ENCODE data around the gene FRMD6.

The FRMD6 gene

DNA sequence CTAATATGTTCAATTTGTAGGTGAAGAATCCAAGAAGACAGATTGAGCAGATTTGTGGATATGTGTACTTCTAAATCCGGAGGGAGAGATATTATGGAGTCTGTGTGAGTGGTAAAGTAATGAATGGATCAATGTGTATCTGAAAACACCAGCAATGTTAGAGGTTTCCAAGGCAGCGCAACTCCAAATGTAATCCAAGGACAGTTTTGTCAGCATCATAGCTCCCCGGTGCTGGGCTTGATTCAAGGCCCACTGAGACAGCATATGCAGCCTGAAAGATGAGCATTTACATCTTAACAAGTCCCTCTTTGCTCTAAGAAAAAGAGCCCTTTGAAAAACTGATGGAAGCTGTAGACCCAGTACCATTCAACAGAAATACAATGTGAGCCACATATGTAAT, 38.3 kb upstream of the FRMD6 start:
- Histone ChIP-seq H3K27me3 (ENCODE audit: control insufficient read depth, insufficient read depth, low read length) (no peaks in the 10 kb centered on the region), H3K36me3 (ENCODE audit: control insufficient read depth, insufficient read depth, low read length) (no peaks in the 10 kb centered on the region), H3K27ac (no peak overlapping the region), H3K9me3 (ENCODE audit: control insufficient read depth, low read length) (no peaks in the 10 kb centered on the region), H3K4me3 (ENCODE audit: low read depth, low read length) (no peak overlapping the region), H2AFZ (no peak overlapping the region), H3K4me1 (no peaks in the 10 kb centered on the region), H3K79me2 (no peaks in the 10 kb centered on the region), H3K9ac (no peak overlapping the region), H3K4me2 (ENCODE audit: low read length) (no peak overlapping the region)
- TF ChIP-seq, protein P1, sequence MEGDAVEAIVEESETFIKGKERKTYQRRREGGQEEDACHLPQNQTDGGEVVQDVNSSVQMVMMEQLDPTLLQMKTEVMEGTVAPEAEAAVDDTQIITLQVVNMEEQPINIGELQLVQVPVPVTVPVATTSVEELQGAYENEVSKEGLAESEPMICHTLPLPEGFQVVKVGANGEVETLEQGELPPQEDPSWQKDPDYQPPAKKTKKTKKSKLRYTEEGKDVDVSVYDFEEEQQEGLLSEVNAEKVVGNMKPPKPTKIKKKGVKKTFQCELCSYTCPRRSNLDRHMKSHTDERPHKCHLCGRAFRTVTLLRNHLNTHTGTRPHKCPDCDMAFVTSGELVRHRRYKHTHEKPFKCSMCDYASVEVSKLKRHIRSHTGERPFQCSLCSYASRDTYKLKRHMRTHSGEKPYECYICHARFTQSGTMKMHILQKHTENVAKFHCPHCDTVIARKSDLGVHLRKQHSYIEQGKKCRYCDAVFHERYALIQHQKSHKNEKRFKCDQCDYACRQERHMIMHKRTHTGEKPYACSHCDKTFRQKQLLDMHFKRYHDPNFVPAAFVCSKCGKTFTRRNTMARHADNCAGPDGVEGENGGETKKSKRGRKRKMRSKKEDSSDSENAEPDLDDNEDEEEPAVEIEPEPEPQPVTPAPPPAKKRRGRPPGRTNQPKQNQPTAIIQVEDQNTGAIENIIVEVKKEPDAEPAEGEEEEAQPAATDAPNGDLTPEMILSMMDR (IDR thresholded peaks at IDR 0.05): no peak

DNA sequence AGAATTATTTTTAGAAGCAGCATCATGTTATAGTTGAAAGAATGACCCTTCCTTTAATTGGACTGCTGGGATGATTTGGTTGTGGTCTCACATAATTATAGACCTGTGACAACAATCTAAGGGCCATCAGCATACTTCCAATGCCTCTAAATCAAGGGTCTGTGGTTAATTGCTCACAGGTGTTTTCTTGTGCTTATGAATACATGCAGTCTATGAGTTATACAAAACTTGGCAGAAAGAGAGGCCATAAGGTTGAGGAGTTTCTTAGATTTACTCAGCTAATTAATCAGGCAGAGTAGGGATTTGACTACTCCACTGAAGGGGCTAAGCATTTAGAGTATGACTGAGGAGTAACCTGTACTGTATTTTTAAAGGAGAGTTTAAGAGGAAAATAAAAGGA, 37.0 kb upstream of the FRMD6 start:
- Histone ChIP-seq H3K9me3 (ENCODE audit: control insufficient read depth, low read length) (no peaks in the 10 kb centered on the region), H3K27ac (no peak overlapping the region), H3K79me2 (no peaks in the 10 kb centered on the region), H2AFZ (no peak overlapping the region), H3K36me3 (ENCODE audit: control insufficient read depth, insufficient read depth, low read length) (no peaks in the 10 kb centered on the region), H3K4me1 (no peaks in the 10 kb centered on the region), H3K27me3 (ENCODE audit: control insufficient read depth, insufficient read depth, low read length) (no peaks in the 10 kb centered on the region), H3K9ac (no peak overlapping the region), H3K4me3 (ENCODE audit: low read depth, low read length) (no peak overlapping the region), H3K4me2 (ENCODE audit: low read length) (no peak overlapping the region)
- TF ChIP-seq, protein P1 (IDR thresholded peaks at IDR 0.05): no peak

DNA sequence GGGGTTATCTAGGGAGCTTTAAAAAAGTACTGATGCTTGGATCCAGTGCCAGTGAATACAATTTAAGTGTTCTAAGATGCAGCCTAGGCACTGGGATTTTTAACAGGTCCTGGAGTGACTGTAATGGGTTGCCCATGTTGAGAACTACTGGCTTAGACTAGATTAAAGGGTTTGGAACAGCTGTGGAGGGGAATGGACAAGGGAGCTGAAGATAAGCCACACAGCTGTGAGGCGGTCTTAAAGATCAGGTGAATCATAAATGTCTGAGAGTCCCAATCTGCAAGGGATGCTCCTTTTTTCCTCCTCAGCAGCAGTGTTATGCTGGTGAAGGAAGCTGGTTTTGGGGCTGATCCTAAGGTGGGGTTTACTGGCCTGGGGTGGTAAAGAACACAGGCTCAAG, 35.5 kb upstream of the FRMD6 start:
- TF ChIP-seq, protein P1 (IDR thresholded peaks at IDR 0.05): no peak
- Histone ChIP-seq H3K4me2 (ENCODE audit: low read length) (no peak overlapping the region), H3K27ac (no peak overlapping the region), H3K9me3 (ENCODE audit: control insufficient read depth, low read length) (no peaks in the 10 kb centered on the region), H3K9ac (no peak overlapping the region), H3K4me3 (ENCODE audit: low read depth, low read length) (no peak overlapping the region), H3K4me1 (no peaks in the 10 kb centered on the region), H2AFZ (no peak overlapping the region), H3K79me2 (no peaks in the 10 kb centered on the region), H3K27me3 (ENCODE audit: control insufficient read depth, insufficient read depth, low read length) (no peaks in the 10 kb centered on the region), H3K36me3 (ENCODE audit: control insufficient read depth, insufficient read depth, low read length) (no peaks in the 10 kb centered on the region)

DNA sequence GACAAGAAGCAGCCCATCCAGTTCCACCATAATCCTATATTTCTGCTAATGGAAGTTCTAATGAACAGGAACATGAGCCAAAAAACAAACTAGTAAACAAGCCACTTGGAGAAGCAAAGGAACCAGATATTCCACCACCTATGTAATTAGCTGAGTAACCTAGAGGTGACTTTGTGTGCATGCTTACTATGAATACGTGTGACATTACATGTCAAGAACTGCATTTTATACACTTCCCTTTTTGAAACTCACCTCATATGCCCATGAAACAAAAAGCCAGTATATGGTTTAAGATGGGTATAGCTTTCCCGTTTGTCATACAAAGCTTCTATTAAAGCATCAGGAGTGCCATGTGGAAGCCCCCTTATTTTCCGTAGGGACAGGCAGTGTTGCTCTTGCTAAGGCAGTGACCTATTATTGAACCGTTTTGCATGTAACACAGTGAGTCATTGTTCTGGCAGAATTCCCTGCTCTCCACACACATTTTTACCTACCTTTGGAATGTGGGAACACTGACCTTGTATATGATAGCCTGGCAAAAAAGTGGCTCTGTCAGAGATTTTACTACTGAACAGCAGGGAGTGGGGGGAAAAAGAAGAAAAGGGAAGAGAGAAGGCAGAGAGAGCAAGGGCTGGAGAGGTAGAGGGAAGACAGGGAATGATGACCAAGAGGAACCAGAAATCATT, 34.8 kb upstream of the FRMD6 start:
- TF ChIP-seq, protein P1 (IDR thresholded peaks at IDR 0.05): no peak
- H3K36me3 ChIP-seq (ENCODE audit: control insufficient read depth, insufficient read depth, low read length): no peaks in the 10 kb centered on the region
- H3K9ac ChIP-seq: no peak overlapping the region
- no peak overlapping the region for H3K4me3 ChIP-seq (ENCODE audit: low read depth, low read length)
- no peaks in the 10 kb centered on the region for H3K27me3 ChIP-seq (ENCODE audit: control insufficient read depth, insufficient read depth, low read length)
- H3K4me2 ChIP-seq (ENCODE audit: low read length): no peak overlapping the region
- no peaks in the 10 kb centered on the region for H3K4me1 ChIP-seq
- no peak overlapping the region for H2AFZ ChIP-seq
- H3K27ac ChIP-seq: no peak overlapping the region
- H3K9me3 ChIP-seq (ENCODE audit: control insufficient read depth, low read length): no peaks in the 10 kb centered on the region
- H3K79me2 ChIP-seq: no peaks in the 10 kb centered on the region

DNA sequence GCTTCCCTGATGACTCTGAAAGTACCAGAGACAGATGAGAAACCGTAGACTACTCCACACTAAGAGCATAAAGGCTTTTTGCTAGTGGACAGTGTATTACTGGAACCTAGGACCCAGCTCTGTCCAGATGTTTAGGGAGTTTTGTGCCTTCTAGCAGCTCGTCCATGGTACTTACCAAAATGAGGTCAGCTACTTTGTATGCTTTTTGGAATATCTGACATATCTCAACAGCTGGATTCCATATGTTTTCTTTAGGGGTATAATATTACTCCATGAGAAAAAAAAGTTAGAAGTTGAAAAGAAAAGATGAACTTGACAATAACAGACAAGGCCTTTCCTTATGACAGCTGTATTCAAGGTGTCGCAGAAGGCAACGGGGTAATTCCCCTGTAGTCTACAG, 32.1 kb upstream of the FRMD6 start:
- TF ChIP-seq, protein P1 (IDR thresholded peaks at IDR 0.05): no peak
- Histone ChIP-seq H3K9me3 (ENCODE audit: control insufficient read depth, low read length) (no peaks in the 10 kb centered on the region), H3K36me3 (ENCODE audit: control insufficient read depth, insufficient read depth, low read length) (no peaks in the 10 kb centered on the region), H3K27me3 (ENCODE audit: control insufficient read depth, insufficient read depth, low read length) (no peaks in the 10 kb centered on the region), H3K4me2 (ENCODE audit: low read length) (no peak overlapping the region), H3K4me3 (ENCODE audit: low read depth, low read length) (no peak overlapping the region), H2AFZ (no peak overlapping the region), H3K9ac (no peak overlapping the region), H3K27ac (no peak overlapping the region), H3K4me1 (no peaks in the 10 kb centered on the region), H3K79me2 (no peaks in the 10 kb centered on the region)

Measured in parathyroid adenoma (tissue), 2 donors.